HG03378 (cell line): ENCODE results near the gene ZNF554.
"Not testable (repeated sequence)": the region's sequence is repeated elsewhere in the genome, so short reads cannot be mapped to it uniquely, and the experiment has no call there.

ENCODE experiments used
- ATAC-seq: cut with Tn5 transposase; IDR thresholded peaks from one replicate; pipeline ENCODE4 v1.9.1; 2021; ENCODE audit warnings: mild to moderate bottlenecking, moderate library complexity; ENCODE audit not compliant: unreplicated experiment

The ZNF554 gene

DNA sequence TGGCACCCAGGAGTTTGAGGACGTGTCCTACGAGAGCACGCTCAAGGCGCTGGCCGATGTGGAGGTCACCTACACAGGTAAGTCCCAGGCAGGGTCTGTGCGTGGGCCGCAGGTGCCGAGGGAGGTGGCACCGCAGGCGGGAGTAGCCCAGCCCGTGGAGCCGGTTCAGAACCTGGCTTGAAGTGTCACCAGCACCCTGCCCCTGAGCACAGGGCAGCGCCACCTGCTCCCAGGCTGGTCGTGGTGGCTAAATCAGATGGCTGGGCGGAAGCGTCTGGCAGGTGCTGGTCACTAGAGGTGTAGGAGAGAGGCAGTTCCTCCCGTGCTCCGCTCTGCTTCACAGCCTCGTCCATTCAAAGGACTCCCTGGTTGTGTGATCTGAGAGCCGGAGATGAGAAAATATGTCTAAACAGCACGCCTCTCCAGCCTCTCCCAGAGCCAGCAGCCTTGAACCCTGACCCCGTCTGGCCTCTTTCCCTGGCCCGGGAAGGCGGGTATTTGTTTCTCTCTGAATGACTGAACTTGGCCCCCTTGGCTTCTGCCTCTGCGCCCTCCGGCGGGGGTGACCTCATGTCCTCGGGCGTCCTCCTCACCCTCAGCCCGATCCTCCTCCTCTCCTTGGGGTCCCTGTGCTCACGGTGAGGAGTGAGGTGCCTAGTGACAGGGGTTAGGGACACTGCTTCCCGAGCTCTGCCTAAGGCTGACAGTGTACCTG lies 29.0 kb upstream of the ZNF554 start:
- no peak for ATAC-seq

DNA sequence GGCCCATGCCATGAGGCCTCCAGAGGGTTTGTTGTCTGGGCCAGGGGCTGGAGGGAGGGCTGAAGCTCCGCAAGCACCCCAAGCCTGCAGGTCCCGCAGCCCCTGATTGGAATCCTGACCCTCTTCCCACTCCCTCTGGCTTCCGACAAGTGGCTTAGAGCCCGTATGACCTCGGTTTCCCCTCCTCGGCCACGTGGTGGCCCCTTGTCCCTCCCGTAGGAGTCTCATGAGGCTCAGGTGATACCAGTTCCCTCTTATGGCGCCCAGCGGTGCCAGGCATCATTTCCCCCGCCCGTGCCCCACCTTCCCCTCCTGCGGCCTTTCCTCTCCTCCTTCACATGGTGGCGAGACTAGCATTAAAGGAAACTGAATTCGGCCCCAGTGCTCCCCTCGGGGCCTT lies 28.2 kb upstream of the ZNF554 start:
- ATAC-seq, result no peak

GRCh38 chr19:2791876-2792275 lies 27.8 kb upstream of the ZNF554 start:
- ATAC-seq, result no peak

GRCh38 chr19:2792666-2793065 lies 27.0 kb upstream of the ZNF554 start:
- not testable (repeated sequence) for ATAC-seq

DNA sequence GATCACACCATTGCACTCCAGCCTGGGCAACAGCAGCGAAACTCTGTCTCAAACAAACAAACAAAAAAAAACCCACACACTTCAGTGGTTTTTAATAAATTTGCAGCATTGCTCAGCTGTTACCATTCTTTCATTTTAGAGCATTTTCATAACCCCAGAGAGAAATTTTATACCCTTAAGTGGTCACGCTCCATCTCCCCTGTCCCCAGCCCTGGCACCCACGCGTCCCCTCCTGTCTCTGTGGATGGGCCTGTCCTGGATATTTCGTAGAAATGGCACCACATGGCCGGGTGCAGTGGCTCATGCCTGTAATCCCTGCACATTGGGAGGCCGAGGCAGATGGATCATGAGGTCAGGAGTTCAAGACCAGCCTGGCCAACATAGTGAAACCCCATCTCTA lies 26.5 kb upstream of the ZNF554 start:
- ATAC-seq, result no peak

- ATAC-seq, result no peak
These were observed 26.1 kb upstream of the ZNF554 start for GRCh38 chr19:2793577-2793976.

- ATAC-seq, result no peak
These were observed 23.6 kb upstream of the ZNF554 start for GRCh38 chr19:2795827-2796658.

- no peak for ATAC-seq
These were observed 22.9 kb upstream of the ZNF554 start for GRCh38 chr19:2796659-2797266.

- ATAC-seq, result no peak
These were observed 22.4 kb upstream of the ZNF554 start for GRCh38 chr19:2797280-2797679.

GRCh38 chr19:2798158-2798685 lies 21.4 kb upstream of the ZNF554 start:
- no peak for ATAC-seq

DNA sequence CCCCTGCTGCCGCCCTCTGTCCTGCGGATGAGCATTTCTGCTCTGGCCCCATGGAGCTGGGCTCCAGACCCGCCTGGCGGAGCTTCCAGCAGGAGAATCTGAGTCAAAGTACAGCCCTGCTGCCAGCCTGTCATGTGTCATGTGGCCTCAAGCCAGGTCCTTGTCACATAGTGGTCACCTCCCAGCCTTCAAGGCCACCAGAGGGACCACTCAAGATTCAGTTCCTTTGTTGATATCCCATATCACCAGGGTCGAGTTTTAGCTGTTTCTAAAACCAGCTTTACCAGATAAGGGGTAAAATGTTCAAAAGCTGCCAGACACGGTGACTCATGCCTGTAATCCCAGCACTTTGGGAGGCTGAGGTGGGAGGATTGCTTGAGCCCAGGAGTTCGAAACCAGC lies 20.9 kb upstream of the ZNF554 start:
- ATAC-seq, result no peak

GRCh38 chr19:2799273-2800020 lies 20.2 kb upstream of the ZNF554 start:
- no peak for ATAC-seq

DNA sequence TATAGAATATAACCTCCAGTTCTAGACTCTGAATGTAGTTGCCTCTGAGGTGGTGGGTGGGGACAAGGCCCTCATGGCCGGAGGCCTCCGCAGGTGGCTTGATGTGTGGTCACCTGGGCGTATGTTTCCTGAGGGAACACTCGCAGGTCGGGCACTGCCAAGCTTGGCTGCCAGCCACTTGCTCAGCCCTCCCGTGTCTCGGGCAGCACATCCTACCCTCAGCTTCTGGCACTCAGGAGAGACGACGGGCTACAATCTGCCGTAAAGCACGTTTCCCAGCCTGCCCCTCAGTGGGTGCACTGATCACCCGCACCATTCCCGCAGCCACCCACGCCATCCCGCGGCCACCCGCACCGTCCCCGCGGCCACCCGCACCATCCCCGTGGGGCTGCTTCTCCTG lies 19.2 kb upstream of the ZNF554 start:
- no peak for ATAC-seq

DNA sequence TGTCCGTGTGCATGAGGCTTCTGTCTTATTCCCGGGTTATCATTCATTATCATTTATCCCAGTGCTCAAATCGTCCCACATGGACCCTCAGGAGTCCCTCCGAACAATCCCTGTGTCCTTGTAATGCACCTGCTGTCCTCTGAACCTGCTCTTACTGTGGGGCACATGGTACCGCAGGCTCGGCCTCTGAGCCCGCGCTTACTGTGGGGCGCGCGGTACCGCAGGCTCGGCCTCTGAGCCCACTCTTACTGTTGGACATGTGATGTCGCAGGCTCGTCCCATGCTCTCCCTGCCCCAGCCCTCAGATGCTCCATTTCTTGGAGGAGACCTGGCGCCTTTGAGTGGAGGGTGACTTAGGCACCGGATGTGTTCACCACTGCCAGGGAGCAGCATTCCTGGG lies 16.8 kb upstream of the ZNF554 start:
- no peak for ATAC-seq

- ATAC-seq, result no peak
These were observed 16.0 kb upstream of the ZNF554 start for GRCh38 chr19:2803486-2804155.

- ATAC-seq, result no peak
These were observed 15.3 kb upstream of the ZNF554 start for GRCh38 chr19:2804156-2805004.

DNA sequence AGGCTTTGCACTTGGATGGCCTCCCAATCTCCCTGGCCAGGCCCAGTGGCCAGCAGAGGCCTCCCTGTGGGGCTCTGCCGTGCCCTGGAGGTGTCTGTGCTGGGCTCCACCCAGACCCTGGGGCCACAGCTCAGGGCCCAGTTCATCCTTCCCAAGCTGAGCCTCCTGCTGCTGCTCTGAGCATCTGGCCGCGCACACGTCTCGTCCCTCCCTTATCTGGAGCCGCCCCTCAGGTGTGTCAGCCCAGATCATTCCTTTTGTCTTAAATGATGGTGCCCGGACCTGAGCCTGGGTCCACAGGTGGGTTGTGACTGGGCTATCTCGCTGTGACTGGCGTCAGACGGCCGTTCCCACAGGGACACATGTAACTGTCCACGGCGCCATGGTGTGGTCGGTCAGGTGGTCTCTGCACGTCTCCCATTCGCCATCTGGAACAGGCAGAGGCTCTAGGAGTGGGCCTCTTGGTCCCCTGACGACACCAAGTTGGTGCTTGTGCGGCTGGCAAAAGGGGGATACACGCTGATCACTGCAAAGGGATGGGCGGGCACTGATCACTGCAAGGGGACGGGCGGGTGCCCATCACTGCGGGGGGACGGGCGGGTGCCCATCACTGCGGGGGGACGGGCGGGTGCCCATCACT lies 14.3 kb upstream of the ZNF554 start:
- no peak for ATAC-seq

DNA sequence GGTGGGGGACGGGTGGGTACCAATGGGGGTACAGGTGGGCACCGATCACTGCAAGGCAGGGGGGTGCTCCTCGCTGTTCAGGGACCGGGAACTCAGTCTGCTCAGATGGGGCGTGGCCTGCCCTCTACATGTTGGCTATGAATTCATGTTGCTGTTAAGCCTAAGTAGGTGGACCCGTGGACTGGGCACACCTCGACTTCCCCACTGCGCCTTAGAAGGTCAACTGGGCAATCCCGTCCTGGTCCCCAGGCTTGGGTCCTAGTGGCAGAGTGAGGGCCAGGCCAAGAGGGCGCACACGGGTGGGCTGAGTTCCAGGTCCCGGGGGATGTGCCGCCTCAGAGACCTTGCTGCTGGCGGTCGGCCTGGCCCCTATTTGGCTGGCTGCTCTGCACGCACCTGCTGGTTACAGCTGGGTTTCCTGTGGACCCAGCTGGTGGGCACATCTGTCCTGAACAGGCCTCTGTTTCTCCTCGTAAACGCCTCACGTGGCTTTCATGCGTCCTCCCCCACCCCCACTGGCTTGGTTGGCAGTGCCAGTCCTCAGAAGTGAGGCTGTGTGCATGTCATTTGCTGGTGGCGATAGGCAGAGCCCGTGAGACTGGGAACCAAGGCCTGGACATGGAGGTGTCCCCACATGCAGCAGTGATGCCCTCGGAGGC lies 13.5 kb upstream of the ZNF554 start:
- ATAC-seq, result no peak
